Breast epithelium (tissue), 4 donors: Measurements from ENCODE around the gene NDUFAF8. TPM values are rescaled to one million over a fixed set of nuclear protein-coding genes. Genes with fewer than 3 reads are reported as not detected.

Experiments used
- DNase-seq, 2 donors: peaks; one replicate each; pipeline ENCODE4 v3.0.0-alpha.2; 2019; ENCODE audit warnings: low spot score in 2 of 2
- H3K27ac ChIP-seq, 2 donors: fragments of 200-600 bp; sonication (generic) in 1 of 2; one replicate each; pipeline ENCODE4 v1.5.1; 2016 to 2019; ENCODE audit warnings: mild to moderate bottlenecking in 1 of 2
- H3K27me3 ChIP-seq, 2 donors: fragments of 200-600 bp; sonication (generic) in 1 of 2; one replicate each; pipeline versions ENCODE4 v1.5.1 to v1.6.0; 2017 to 2019; ENCODE audit warnings: control low read depth in 1 of 2, mild to moderate bottlenecking in 1 of 2
- H3K36me3 ChIP-seq: fragments of 200-600 bp; one replicate; pipeline ENCODE4 v1.5.1; 2019
- H3K4me1 ChIP-seq, 2 donors: fragments of 200-600 bp; sonication (generic); one replicate each; pipeline ENCODE4 v1.5.1; 2016 to 2019; ENCODE audit warnings: control low read depth in 1 of 2
- H3K4me3 ChIP-seq, 3 donors: fragments of 200-600 bp; sonication (generic); 1 replicate in 2 of 3; 2 replicates in 1 of 3; pipeline ENCODE4 v1.5.1; 2016 to 2019; ENCODE audit warnings: mild to moderate bottlenecking in 3 of 3, moderate library complexity in 2 of 3
- H3K9me3 ChIP-seq, 2 donors: fragments of 200-600 bp; sonication (generic) in 1 of 2; one replicate each; pipeline ENCODE4 v1.5.1; 2016 to 2019; ENCODE audit warnings: control low read depth in 1 of 2
- CTCF ChIP-seq, 3 donors: fragments of 450-650 bp; IDR thresholded peaks; one replicate each; pipeline ENCODE4 v1.5.1; 2016 to 2017; ENCODE audit warnings: antibody characterized with exemption in 3 of 3, mild to moderate bottlenecking in 3 of 3, moderate library complexity in 3 of 3
- POLR2A ChIP-seq: fragments of 450-650 bp; IDR thresholded peaks from one replicate; pipeline ENCODE4 v1.6.1; 2016; ENCODE audit warnings: antibody characterized with exemption, mild to moderate bottlenecking, moderate library complexity
- POLR2AphosphoS5 ChIP-seq, 3 donors: sonication (generic); formaldehyde crosslinking; IDR thresholded peaks; one replicate each; pipeline ENCODE4 v1.6.1; 2017; ENCODE audit warnings: antibody characterized with exemption in 3 of 3
- intact Hi-C: fragments of 100-400 bp; cut with DNase I; formaldehyde crosslinking; loops from one replicate; pipeline ENCODE4 v1.15.1; 2023; ENCODE audit warnings: low total_unique reads
- total RNA-seq, 3 donors: library from RNA; depleted of rRNA; stranded (reverse); fragments of >200 nt; gene quantifications; one replicate each; pipeline ENCODE4 v1.1.0, GENCODE V29; 2016

Gene NDUFAF8
- total RNA-seq, 3 donors from 2014 or later: 34.2 to 39.7 (median 35.2) TPM

GRCh38 chr17:81235822-81236740 is 3.0 kb upstream of the NDUFAF8 start:
- Histone ChIP-seq H3K4me1 (peaks cover 0 to 15% of the 10 kb centered on the region in 2 donors), H3K9me3 (no peaks in the 10 kb centered on the region), H3K4me3 (no peak overlapping the region), H3K27ac (no peak overlapping the region), H3K27me3 (no peaks in the 10 kb centered on the region), H3K36me3 (no peaks in the 10 kb centered on the region)
- no peak for DNase-seq
- no peak for TF ChIP-seq POLR2AphosphoS5 (IDR thresholded peaks at IDR 0.05)
- no peak for TF ChIP-seq CTCF (IDR thresholded peaks at IDR 0.05)
- no peak for TF ChIP-seq POLR2A
- intact Hi-C loops: loop anchor here (5.0 kb wide), 1 partner anchor 94 kb away; no protein-coding TSS in a partner anchor

- no peak for DNase-seq
- Histone ChIP-seq H3K9me3 (no peaks in the 10 kb centered on the region), H3K36me3 (no peaks in the 10 kb centered on the region), H3K4me3 (peak overlapping the region in 1 of 3 donors; percentile 11), H3K4me1 (peaks cover 0 to 15% of the 10 kb centered on the region in 2 donors), H3K27me3 (no peaks in the 10 kb centered on the region), H3K27ac (no peak overlapping the region)
- TF ChIP-seq POLR2AphosphoS5 (IDR thresholded peaks at IDR 0.05) (no peak), POLR2A (no peak), CTCF (IDR thresholded peaks at IDR 0.05) (no peak)
- intact Hi-C loops: loop anchor here (5.0 kb wide), 1 partner anchor 94 kb away; no protein-coding TSS in a partner anchor
These were observed 2.3 kb upstream of the NDUFAF8 start for GRCh38 chr17:81236784-81237183.

- peak overlapping the region in 1 of 2 donors; percentile 69 for H3K27ac ChIP-seq
- intact Hi-C loops: loop anchor here (5.0 kb wide), 1 partner anchor 96 kb away; no protein-coding TSS in a partner anchor
- TF ChIP-seq POLR2A (no peak), CTCF (IDR thresholded peaks at IDR 0.05) (no peak), POLR2AphosphoS5 (IDR thresholded peaks at IDR 0.05) (no peak)
These were observed 1.3 kb upstream of the NDUFAF8 start for GRCh38 chr17:81237591-81238489.

GRCh38 chr17:81238490-81238814 is 666 bp upstream of the NDUFAF8 start:
- H3K4me1 ChIP-seq: peaks cover 0 to 15% of the 10 kb centered on the region in 2 donors
- TF ChIP-seq POLR2A: no peak
- no peak for TF ChIP-seq CTCF (IDR thresholded peaks at IDR 0.05)
- no peak for TF ChIP-seq POLR2AphosphoS5 (IDR thresholded peaks at IDR 0.05)
- intact Hi-C loops: loop anchor here (5.0 kb wide), 1 partner anchor 96 kb away; no protein-coding TSS in a partner anchor
- no peaks in the 10 kb centered on the region for H3K27me3 ChIP-seq
- peak overlapping the region; percentile 80 to 100 (median 97) for H3K4me3 ChIP-seq
- no peak for DNase-seq
- H3K36me3 ChIP-seq: no peaks in the 10 kb centered on the region
- H3K27ac ChIP-seq: peak overlapping the region; percentile 59 to 69
- H3K9me3 ChIP-seq: no peaks in the 10 kb centered on the region

More at GRCh38 chr17:81237591-81238489, 1.3 kb upstream of the NDUFAF8 start:
- DNase-seq: no peak
- H3K4me1 ChIP-seq: peaks cover 0 to 15% of the 10 kb centered on the region in 2 donors
- peak overlapping the region; percentile 80 to 100 (median 97) for H3K4me3 ChIP-seq
- H3K9me3 ChIP-seq: no peaks in the 10 kb centered on the region
- H3K36me3 ChIP-seq: no peaks in the 10 kb centered on the region
- no peaks in the 10 kb centered on the region for H3K27me3 ChIP-seq
